K562 (cell line): ENCODE results near the gene RPS17. TPM values are rescaled to one million over a fixed set of nuclear protein-coding genes. Genes with fewer than 3 reads are reported as not detected.

Experiments used
- ARID2 ChIP-seq: fragments of 450-650 bp; IDR thresholded peaks from 2 replicates; pipeline ENCODE4 v1.6.1; 2017; ENCODE audit warnings: antibody characterized with exemption, mild to moderate bottlenecking
- CBX1 ChIP-seq: sonication (generic); IDR thresholded peaks from 2 replicates; pipeline ENCODE4 v1.6.1; 2016; ENCODE audit warnings: antibody characterized with exemption, low read depth, mild to moderate bottlenecking
- DPF2 ChIP-seq: fragments of 450-650 bp; IDR thresholded peaks from 2 replicates; pipeline ENCODE4 v1.6.1; 2016
- EWSR1 ChIP-seq: fragments of 450-650 bp; IDR thresholded peaks from 2 replicates; pipeline ENCODE4 v1.6.1; 2018; ENCODE audit warnings: borderline replicate concordance, mild to moderate bottlenecking, low read depth, moderate library complexity; ENCODE audit not compliant: partially characterized antibody
- GABPA ChIP-seq: fragments of 200-800 bp; sonication (Bioruptor generic); conservative IDR thresholded peaks from 2 replicates; pipeline ENCODE4 v1.6.1; 2016; ENCODE audit warnings: low read depth, missing genetic modification characterization, missing compliant biosample characterization
- HCFC1 ChIP-seq: IDR thresholded peaks from 2 replicates; pipeline ENCODE4 v1.6.1; 2012; ENCODE audit warnings: low read depth, low read length, improper control_type of control experiment
- KDM2B ChIP-seq: fragments of 250-450 bp; sonication (Bioruptor Pico); IDR thresholded peaks from 2 replicates; pipeline ENCODE4 v1.8.0; 2021; ENCODE audit warnings: mild to moderate bottlenecking, moderate library complexity
- MBD2 ChIP-seq: sonication (generic); IDR thresholded peaks from 2 replicates; pipeline ENCODE4 v1.6.1; 2016; ENCODE audit warnings: low read depth, borderline replicate concordance
- MCM5 ChIP-seq: fragments of 450-650 bp; IDR thresholded peaks from 2 replicates; pipeline ENCODE4 v1.6.1; 2016; ENCODE audit warnings: low read depth
- NCOA4 ChIP-seq: fragments of 450-650 bp; IDR thresholded peaks from 2 replicates; pipeline ENCODE4 v1.6.1; 2018; ENCODE audit warnings: mild to moderate bottlenecking; ENCODE audit not compliant: partially characterized antibody
- POLR2AphosphoS2 ChIP-seq: IDR thresholded peaks from 2 replicates; pipeline ENCODE4 v1.6.1; 2012; ENCODE audit warnings: low read length, improper control_type of control experiment
- SIRT6 ChIP-seq: IDR thresholded peaks from one replicate; pipeline ENCODE4 v1.6.1; 2012; ENCODE audit warnings: low read depth, mild to moderate bottlenecking, control low read depth, inconsistent platforms, low read length, moderate library complexity
- STAG1 ChIP-seq: sonication (generic); formaldehyde crosslinking; IDR thresholded peaks from 2 replicates; pipeline ENCODE4 v1.5.0; 2020; ENCODE audit warnings: missing genetic modification reagents, borderline replicate concordance
- TRIM28 ChIP-seq: fragments of 450-650 bp; IDR thresholded peaks from 2 replicates; pipeline ENCODE4 v1.6.1; 2017
- ZBTB8A ChIP-seq: fragments of 450-650 bp; IDR thresholded peaks from 2 replicates; pipeline ENCODE4 v1.6.1; 2018; ENCODE audit warnings: mild to moderate bottlenecking, moderate library complexity; ENCODE audit not compliant: partially characterized antibody
- ZNF133 ChIP-seq: fragments of 250-450 bp; sonication (Bioruptor Pico); IDR thresholded peaks from 2 replicates; pipeline ENCODE4 v1.4.0; 2020; ENCODE audit warnings: mild to moderate bottlenecking
- ZNF165 ChIP-seq: fragments of 250-450 bp; sonication (Bioruptor Pico); IDR thresholded peaks from 2 replicates; pipeline ENCODE4 v1.4.0; 2020; ENCODE audit warnings: borderline replicate concordance
- polyA plus RNA-seq, 8 experiments: library from polyadenylated mRNA; depleted of rRNA in 4 of 8; stranded (reverse) in 5 of 8; unstranded in 3 of 8; fragments of >200 nt; fragmentation: Nextera tagmentation in 2 of 8; fragmentation: Illumina TruSeq in 1 of 8; extraction: Ambion mirVana in 2 of 8; extraction: Trizol in 1 of 8; gene quantifications; 2 replicates each; pipeline versions ENCODE4 v1.2.1 to v1.2.3, GENCODE V29; 2011 to 2014; ENCODE audit warnings: inconsistent platforms in 1 of 8, missing spikeins in 1 of 8
- total RNA-seq, 7 experiments: library from RNA; depleted of rRNA in 6 of 7; stranded (reverse); fragments of >200 nt in 6 of 7; fragmentation: Illumina TruSeq in 2 of 7; extraction: Trizol in 2 of 7; gene quantifications; 2 replicates each; pipeline versions ENCODE4 v1.2.1 to v1.2.3, GENCODE V29; 2011 to 2021; ENCODE audit warnings: low replicate concordance in 1 of 7
- TF ChIP-seq, protein P1 (sequence below): sonication (generic); formaldehyde crosslinking; IDR thresholded peaks from 2 replicates; pipeline ENCODE4 v1.8.0; 2023; ENCODE audit warnings: mild to moderate bottlenecking, missing genetic modification reagents
- TF ChIP-seq, protein P2 (sequence below): sonication (generic); formaldehyde crosslinking; IDR thresholded peaks from 2 replicates; pipeline ENCODE4 v1.8.0; 2022; ENCODE audit warnings: mild to moderate bottlenecking, missing genetic modification reagents
- TF ChIP-seq, protein P3 (sequence below): fragments of 450-650 bp; conservative IDR thresholded peaks from 2 replicates; pipeline ENCODE4 v1.6.1; 2016; ENCODE audit warnings: missing genetic modification characterization, low read depth, mild to moderate bottlenecking, missing compliant biosample characterization, moderate library complexity
- TF ChIP-seq, protein P4 (sequence below): IDR thresholded peaks from 2 replicates; pipeline ENCODE4 v1.6.1; 2014; ENCODE audit warnings: antibody characterized with exemption

RPS17 gene
- total and polyA plus RNA-seq, 9 of the 15 experiments (the other 6 are each of a cell fraction or from before 2014, with no cell fraction given), result 1,988 to 6,515 (median 5,229) TPM

DNA sequence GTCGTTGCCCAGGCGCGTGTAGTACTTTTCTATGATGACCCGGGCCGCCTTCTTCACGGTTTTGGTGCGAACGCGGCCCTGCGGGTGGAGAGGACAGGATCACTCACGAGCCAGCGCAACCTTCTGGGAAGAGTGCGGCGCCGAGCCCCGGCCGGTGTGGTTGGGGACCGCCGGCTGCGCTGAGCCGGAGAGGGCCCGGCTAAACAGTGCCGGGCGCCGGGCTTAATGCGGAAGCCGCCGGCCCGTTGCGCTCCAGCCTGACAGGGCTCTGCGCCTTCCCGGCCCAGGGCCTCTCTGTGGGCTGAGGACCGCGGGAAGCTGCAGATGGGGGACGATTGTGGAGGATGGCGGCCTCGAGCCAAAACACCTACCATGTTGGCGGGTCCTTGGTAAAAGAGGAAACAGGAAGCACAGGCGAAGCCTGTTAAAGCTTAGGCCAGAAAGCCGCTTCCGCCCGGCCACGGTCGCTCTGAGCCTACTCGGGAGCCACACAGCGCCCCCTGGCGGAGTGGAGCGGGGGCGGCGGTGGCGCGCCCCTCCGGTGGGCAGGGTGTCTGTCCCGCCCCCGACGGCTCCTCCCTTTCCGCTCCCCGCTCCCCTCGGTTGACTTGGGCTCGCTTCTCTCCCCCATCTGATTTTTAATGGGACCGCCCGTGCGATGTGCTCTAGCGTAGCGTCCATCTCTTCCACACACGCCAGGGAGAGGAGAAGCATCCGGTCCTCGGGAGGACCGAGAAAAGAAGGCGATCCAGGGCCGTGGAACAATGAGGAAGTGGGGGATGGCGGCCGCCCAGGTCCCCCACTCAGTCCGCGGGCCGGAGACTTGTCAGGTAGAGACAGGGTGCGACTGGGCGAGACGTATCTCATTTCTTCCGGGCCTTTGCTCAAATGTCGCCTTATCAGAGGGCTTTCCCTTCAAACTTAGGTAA, at the start of gene RPS17 (continued):
- TF ChIP-seq, protein P1, sequence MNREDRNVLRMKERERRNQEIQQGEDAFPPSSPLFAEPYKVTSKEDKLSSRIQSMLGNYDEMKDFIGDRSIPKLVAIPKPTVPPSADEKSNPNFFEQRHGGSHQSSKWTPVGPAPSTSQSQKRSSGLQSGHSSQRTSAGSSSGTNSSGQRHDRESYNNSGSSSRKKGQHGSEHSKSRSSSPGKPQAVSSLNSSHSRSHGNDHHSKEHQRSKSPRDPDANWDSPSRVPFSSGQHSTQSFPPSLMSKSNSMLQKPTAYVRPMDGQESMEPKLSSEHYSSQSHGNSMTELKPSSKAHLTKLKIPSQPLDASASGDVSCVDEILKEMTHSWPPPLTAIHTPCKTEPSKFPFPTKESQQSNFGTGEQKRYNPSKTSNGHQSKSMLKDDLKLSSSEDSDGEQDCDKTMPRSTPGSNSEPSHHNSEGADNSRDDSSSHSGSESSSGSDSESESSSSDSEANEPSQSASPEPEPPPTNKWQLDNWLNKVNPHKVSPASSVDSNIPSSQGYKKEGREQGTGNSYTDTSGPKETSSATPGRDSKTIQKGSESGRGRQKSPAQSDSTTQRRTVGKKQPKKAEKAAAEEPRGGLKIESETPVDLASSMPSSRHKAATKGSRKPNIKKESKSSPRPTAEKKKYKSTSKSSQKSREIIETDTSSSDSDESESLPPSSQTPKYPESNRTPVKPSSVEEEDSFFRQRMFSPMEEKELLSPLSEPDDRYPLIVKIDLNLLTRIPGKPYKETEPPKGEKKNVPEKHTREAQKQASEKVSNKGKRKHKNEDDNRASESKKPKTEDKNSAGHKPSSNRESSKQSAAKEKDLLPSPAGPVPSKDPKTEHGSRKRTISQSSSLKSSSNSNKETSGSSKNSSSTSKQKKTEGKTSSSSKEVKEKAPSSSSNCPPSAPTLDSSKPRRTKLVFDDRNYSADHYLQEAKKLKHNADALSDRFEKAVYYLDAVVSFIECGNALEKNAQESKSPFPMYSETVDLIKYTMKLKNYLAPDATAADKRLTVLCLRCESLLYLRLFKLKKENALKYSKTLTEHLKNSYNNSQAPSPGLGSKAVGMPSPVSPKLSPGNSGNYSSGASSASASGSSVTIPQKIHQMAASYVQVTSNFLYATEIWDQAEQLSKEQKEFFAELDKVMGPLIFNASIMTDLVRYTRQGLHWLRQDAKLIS, result peak; percentile 94; the same call in 1 of the 2 replicates
- TF ChIP-seq CBX1 (no peak; the same call in 1 of the 2 replicates), ZBTB8A (no peak), KDM2B (CRISPR knock-in tag) (0 out of 2 replicates have a peak, but pooled peaks have one; percentile 18), MCM5 (no peak), TRIM28 (no peak), POLR2AphosphoS2 (peak; percentile 57; the same call in 1 of the 2 replicates), STAG1 (CRISPR knock-in tag) (no peak), MBD2 (peak; percentile 83; the same call in 1 of the 2 replicates), ARID2 (no peak), EWSR1 (no peak), GABPA (tag) (peak; percentile 99), ZNF133 (CRISPR knock-in tag) (no peak), SIRT6 (peak; percentile 52), ZNF165 (no peak; the same call in 1 of the 2 replicates), HCFC1 (peak; percentile 85), NCOA4 (no peak), DPF2 (peak; percentile 39; the same call in 1 of the 2 replicates)
- TF ChIP-seq, protein P2, sequence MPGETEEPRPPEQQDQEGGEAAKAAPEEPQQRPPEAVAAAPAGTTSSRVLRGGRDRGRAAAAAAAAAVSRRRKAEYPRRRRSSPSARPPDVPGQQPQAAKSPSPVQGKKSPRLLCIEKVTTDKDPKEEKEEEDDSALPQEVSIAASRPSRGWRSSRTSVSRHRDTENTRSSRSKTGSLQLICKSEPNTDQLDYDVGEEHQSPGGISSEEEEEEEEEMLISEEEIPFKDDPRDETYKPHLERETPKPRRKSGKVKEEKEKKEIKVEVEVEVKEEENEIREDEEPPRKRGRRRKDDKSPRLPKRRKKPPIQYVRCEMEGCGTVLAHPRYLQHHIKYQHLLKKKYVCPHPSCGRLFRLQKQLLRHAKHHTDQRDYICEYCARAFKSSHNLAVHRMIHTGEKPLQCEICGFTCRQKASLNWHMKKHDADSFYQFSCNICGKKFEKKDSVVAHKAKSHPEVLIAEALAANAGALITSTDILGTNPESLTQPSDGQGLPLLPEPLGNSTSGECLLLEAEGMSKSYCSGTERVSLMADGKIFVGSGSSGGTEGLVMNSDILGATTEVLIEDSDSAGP (CRISPR knock-in tag), result no peak
- TF ChIP-seq, protein P3, sequence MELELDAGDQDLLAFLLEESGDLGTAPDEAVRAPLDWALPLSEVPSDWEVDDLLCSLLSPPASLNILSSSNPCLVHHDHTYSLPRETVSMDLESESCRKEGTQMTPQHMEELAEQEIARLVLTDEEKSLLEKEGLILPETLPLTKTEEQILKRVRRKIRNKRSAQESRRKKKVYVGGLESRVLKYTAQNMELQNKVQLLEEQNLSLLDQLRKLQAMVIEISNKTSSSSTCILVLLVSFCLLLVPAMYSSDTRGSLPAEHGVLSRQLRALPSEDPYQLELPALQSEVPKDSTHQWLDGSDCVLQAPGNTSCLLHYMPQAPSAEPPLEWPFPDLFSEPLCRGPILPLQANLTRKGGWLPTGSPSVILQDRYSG, result no peak
- TF ChIP-seq, protein P4, sequence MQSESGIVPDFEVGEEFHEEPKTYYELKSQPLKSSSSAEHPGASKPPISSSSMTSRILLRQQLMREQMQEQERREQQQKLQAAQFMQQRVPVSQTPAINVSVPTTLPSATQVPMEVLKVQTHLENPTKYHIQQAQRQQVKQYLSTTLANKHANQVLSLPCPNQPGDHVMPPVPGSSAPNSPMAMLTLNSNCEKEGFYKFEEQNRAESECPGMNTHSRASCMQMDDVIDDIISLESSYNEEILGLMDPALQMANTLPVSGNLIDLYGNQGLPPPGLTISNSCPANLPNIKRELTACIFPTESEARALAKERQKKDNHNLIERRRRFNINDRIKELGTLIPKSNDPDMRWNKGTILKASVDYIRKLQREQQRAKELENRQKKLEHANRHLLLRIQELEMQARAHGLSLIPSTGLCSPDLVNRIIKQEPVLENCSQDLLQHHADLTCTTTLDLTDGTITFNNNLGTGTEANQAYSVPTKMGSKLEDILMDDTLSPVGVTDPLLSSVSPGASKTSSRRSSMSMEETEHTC, result no peak
